AG20443 (cell line): ENCODE data around the gene LEKR1.
"Not testable (repeated sequence)": the region's sequence is repeated elsewhere in the genome, so short reads cannot be mapped to it uniquely, and the experiment has no call there.

Source experiments
- DNase-seq: peaks from one replicate; pipeline ENCODE4 v3.0.0; 2012; ENCODE audit warnings: low spot score, mixed read lengths

The LEKR1 gene

GRCh38 chr3:156826144-156826895 lies at the start of gene LEKR1:
Gene LEKR1 (plus strand): TSS chr3:156826353. CDS start chr3:156829330, 2,977 bp downstream.
- DNase-seq, result peak; percentile 92

GRCh38 chr3:156776871-156777270 lies 49.3 kb upstream of the LEKR1 start:
- no peak for DNase-seq

- DNase-seq, result peak; percentile 32
Observed at GRCh38 chr3:156781310-156782230, 44.6 kb upstream of the LEKR1 start.

GRCh38 chr3:156782319-156782718 lies 43.8 kb upstream of the LEKR1 start:
- DNase-seq, result no peak

- DNase-seq, result no peak
Observed at GRCh38 chr3:156782921-156783320, 43.2 kb upstream of the LEKR1 start.

- DNase-seq, result no peak
Observed at GRCh38 chr3:156787001-156787400, 39.2 kb upstream of the LEKR1 start.

GRCh38 chr3:156787926-156788663 lies 38.1 kb upstream of the LEKR1 start:
- peak; percentile 81 for DNase-seq

GRCh38 chr3:156788846-156789245 lies 37.3 kb upstream of the LEKR1 start:
- no peak for DNase-seq

GRCh38 chr3:156790156-156790555 lies 36.0 kb upstream of the LEKR1 start:
- no peak for DNase-seq

GRCh38 chr3:156792114-156792513 lies 34.0 kb upstream of the LEKR1 start:
- no peak for DNase-seq

- no peak for DNase-seq
Observed at GRCh38 chr3:156792536-156792935, 33.6 kb upstream of the LEKR1 start.

GRCh38 chr3:156792945-156793344 lies 33.2 kb upstream of the LEKR1 start:
- no peak for DNase-seq

GRCh38 chr3:156793400-156793799 lies 32.8 kb upstream of the LEKR1 start:
- no peak for DNase-seq

GRCh38 chr3:156793851-156794250 lies 32.3 kb upstream of the LEKR1 start:
- no peak for DNase-seq

- no peak for DNase-seq
Observed at GRCh38 chr3:156795890-156796481, 30.2 kb upstream of the LEKR1 start.

- no peak for DNase-seq
Observed at GRCh38 chr3:156797368-156797767, 28.8 kb upstream of the LEKR1 start.

- DNase-seq, result not testable (repeated sequence)
Observed at GRCh38 chr3:156800287-156800686, 25.9 kb upstream of the LEKR1 start.

- no peak for DNase-seq
Observed at GRCh38 chr3:156801746-156802145, 24.4 kb upstream of the LEKR1 start.

- no peak for DNase-seq
Observed at GRCh38 chr3:156802821-156803606, 23.1 kb upstream of the LEKR1 start.

- DNase-seq, result no peak
Observed at GRCh38 chr3:156803952-156804741, 22.0 kb upstream of the LEKR1 start.
